HCT116 (cell line): ENCODE results near the gene CD82. TPM values are rescaled to one million over a fixed set of nuclear protein-coding genes. Genes with fewer than 3 reads are reported as not detected.

ENCODE experiments used
- ATAC-seq: fragments of 200-7000 bp; cut with Tn5 transposase; 2 replicates; pipeline ENCODE4 v1.9.1; 2020; ENCODE audit warnings: mild to moderate bottlenecking, moderate library complexity
- BruUV-seq: library from RNA; stranded (reverse); fragments of 400-500 nt; replicated peaks from 2 replicates; lab custom pipeline; 2021; lab: Mats Ljungman, UMichigan
- CTCF ChIA-PET: fragments of 300-600 bp; sonication (Branson Sonifier 250); formaldehyde crosslinking; loops from one replicate; lab custom pipeline; 2021; ENCODE audit warnings: antibody characterized with exemption; lab: Charles Lee
- POLR2A ChIA-PET: fragments of 300-600, 350-600 bp; sonication (Branson Sonifier 250); formaldehyde crosslinking; loops from one replicate; lab custom pipeline; 2021; ENCODE audit warnings: antibody characterized with exemption; lab: Charles Lee
- RAD21 ChIA-PET, 2 experiments: fragments of 300-600 bp; sonication (Branson Sonifier 250); formaldehyde crosslinking; loops; one replicate each; lab custom pipeline; 2023; ENCODE audit warnings: low total read pairs in 2 of 2; ENCODE audit not compliant: uncharacterized antibody in 2 of 2, unreplicated experiment in 2 of 2, low non-redundant PET in 1 of 2; lab: Charles Lee
- DNase-seq: peaks from one replicate; pipeline ENCODE4 v3.0.0-alpha.2; 2010; ENCODE audit warnings: low read depth, low spot score
- H2AFZ ChIP-seq: fragments of 200-600 bp; shearing (Covaris generic), sonication (generic); 2 replicates; pipeline ENCODE4 v1.6.1; 2017; ENCODE audit warnings: low read depth, mixed run types, mixed read lengths, antibody characterized with exemption, low read length; ENCODE audit not compliant: poor library complexity, severe bottlenecking
- H3K27ac ChIP-seq: 2 replicates; pipeline ENCODE4 v1.5.1; 2012; ENCODE audit warnings: low read depth, low read length
- H3K27me3 ChIP-seq: fragments of 200-600 bp; sonication (generic); 2 replicates; pipeline ENCODE4 v1.6.1; 2016; ENCODE audit warnings: mixed run types, low read length, mixed read lengths; ENCODE audit not compliant: insufficient read depth
- H3K36me3 ChIP-seq, 2 experiments: fragments of 200-500 bp in 1 of 2; fragments of 200-600 bp in 1 of 2; sonication (Bioruptor generic) in 1 of 2; sonication (generic) in 1 of 2; 2 replicates each; pipeline versions ENCODE4 v1.5.1 to v1.6.1; 2014 to 2016; ENCODE audit warnings: low read length in 2 of 2, inconsistent platforms in 1 of 2, mixed read lengths in 1 of 2, mixed run types in 1 of 2; ENCODE audit not compliant: insufficient read depth in 2 of 2, control insufficient read depth in 1 of 2
- H3K4me1 ChIP-seq, 2 experiments: fragments of 200-600 bp in 1 of 2; sonication (generic) in 1 of 2; 2 replicates each; pipeline versions ENCODE4 v1.5.1 to v1.6.1; 2012 to 2017; ENCODE audit warnings: low read length in 2 of 2, inconsistent platforms in 1 of 2, mild to moderate bottlenecking in 1 of 2, mixed read lengths in 1 of 2, mixed run types in 1 of 2, moderate library complexity in 1 of 2; ENCODE audit not compliant: insufficient read depth in 2 of 2, control insufficient read depth in 1 of 2
- H3K4me2 ChIP-seq: fragments of 200-600 bp; sonication (generic); 2 replicates; pipeline ENCODE4 v1.6.1; 2017; ENCODE audit warnings: mixed run types, low read length, mixed read lengths
- H3K4me3 ChIP-seq, 2 experiments: fragments of 200-600 bp in 1 of 2; sonication (generic) in 1 of 2; replicated peaks in 1 of 2; 2 replicates each; pipeline ENCODE4 v1.5.1; 2011 to 2016; ENCODE audit warnings: low read length in 2 of 2, control low read depth in 1 of 2, low read depth in 1 of 2, mild to moderate bottlenecking in 1 of 2, mixed read lengths in 1 of 2, mixed run types in 1 of 2
- H3K79me2 ChIP-seq: fragments of 200-600 bp; sonication (generic); 2 replicates; pipeline ENCODE4 v1.6.1; 2017; ENCODE audit warnings: mild to moderate bottlenecking, mixed run types, low read length, moderate library complexity, mixed read lengths; ENCODE audit not compliant: insufficient read depth
- H3K9ac ChIP-seq: fragments of 200-600 bp; sonication (generic); 2 replicates; pipeline ENCODE4 v1.6.1; 2016; ENCODE audit warnings: low read length, mixed read lengths
- H3K9me2 ChIP-seq: fragments of 200-600 bp; sonication (generic), shearing (Covaris generic); 2 replicates; pipeline ENCODE4 v1.6.1; 2017; ENCODE audit warnings: mixed run types, mild to moderate bottlenecking, moderate library complexity; ENCODE audit not compliant: insufficient read depth
- H3K9me3 ChIP-seq, 2 experiments: fragments of 200-500 bp in 1 of 2; fragments of 200-600 bp in 1 of 2; sonication (Bioruptor generic) in 1 of 2; sonication (generic) in 1 of 2; 2 replicates each; pipeline ENCODE4 v1.6.1; 2014 to 2017; ENCODE audit warnings: low read length in 2 of 2, mixed read lengths in 2 of 2, inconsistent platforms in 1 of 2, low read depth in 1 of 2, mild to moderate bottlenecking in 1 of 2, mixed run types in 1 of 2, moderate library complexity in 1 of 2; ENCODE audit not compliant: control insufficient read depth in 1 of 2, insufficient read depth in 1 of 2
- H4K20me1 ChIP-seq: fragments of 200-600 bp; sonication (generic), shearing (Covaris generic); 2 replicates; pipeline ENCODE4 v1.6.1; 2017; ENCODE audit warnings: mixed run types, mild to moderate bottlenecking, moderate library complexity; ENCODE audit not compliant: insufficient read depth
- CBX3 ChIP-seq: IDR thresholded peaks from 2 replicates; pipeline ENCODE4 v1.6.1; 2012; ENCODE audit warnings: low read depth
- CEBPB ChIP-seq: IDR thresholded peaks from 2 replicates; pipeline ENCODE4 v1.6.1; 2012; ENCODE audit warnings: low read depth
- EZH2 ChIP-seq: fragments of 200-600 bp; sonication (generic); IDR thresholded peaks from 2 replicates; pipeline ENCODE4 v1.6.1; 2017; ENCODE audit warnings: antibody characterized with exemption, mixed run types
- EZH2phosphoT487 ChIP-seq: fragments of 200-600 bp; IDR thresholded peaks from 2 replicates; pipeline ENCODE4 v1.6.1; 2018; ENCODE audit warnings: antibody characterized with exemption, borderline replicate concordance
- JUND ChIP-seq: IDR thresholded peaks from 2 replicates; pipeline ENCODE4 v1.6.1; 2012
- POLR2A ChIP-seq: IDR thresholded peaks from 2 replicates; pipeline ENCODE4 v1.7.0; 2011; ENCODE audit warnings: borderline replicate concordance; ENCODE audit not compliant: insufficient read depth, insufficient read length; ENCODE audit errors: extremely low read depth
- POLR2AphosphoS5 ChIP-seq: IDR thresholded peaks from 2 replicates; pipeline ENCODE4 v1.6.1; 2011; ENCODE audit warnings: mild to moderate bottlenecking, low read depth, low read length, moderate library complexity
- YY1 ChIP-seq: IDR thresholded peaks from 2 replicates; pipeline ENCODE4 v1.6.1; 2011; ENCODE audit warnings: low read length, low read depth, moderate library complexity, mild to moderate bottlenecking; ENCODE audit not compliant: insufficient replicate concordance; ENCODE audit errors: extremely low read depth
- ZFX ChIP-seq: fragments of 450-650 bp; IDR thresholded peaks from 2 replicates; pipeline ENCODE4 v1.6.1; 2017
- intact Hi-C: fragments of 100-400 bp; cut with micrococcal nuclease; formaldehyde crosslinking; loops from 2 replicates; pipeline ENCODE4 v1.10.0; 2022
- total RNA-seq: library from RNA; stranded (reverse); gene quantifications from one replicate; pipeline ENCODE4 v1.2.1, GENCODE V29; 2021; ENCODE audit not compliant: unreplicated experiment
- TF ChIP-seq, protein P1 (sequence below): IDR thresholded peaks from 2 replicates; pipeline ENCODE4 v1.6.1; 2012
- TF ChIP-seq, protein P2 (sequence below): IDR thresholded peaks from 2 replicates; pipeline ENCODE4 v1.6.1; 2012; ENCODE audit warnings: low read depth

CD82 gene
- total RNA-seq, 1 experiment from 2014 or later: 16.7 TPM

DNA sequence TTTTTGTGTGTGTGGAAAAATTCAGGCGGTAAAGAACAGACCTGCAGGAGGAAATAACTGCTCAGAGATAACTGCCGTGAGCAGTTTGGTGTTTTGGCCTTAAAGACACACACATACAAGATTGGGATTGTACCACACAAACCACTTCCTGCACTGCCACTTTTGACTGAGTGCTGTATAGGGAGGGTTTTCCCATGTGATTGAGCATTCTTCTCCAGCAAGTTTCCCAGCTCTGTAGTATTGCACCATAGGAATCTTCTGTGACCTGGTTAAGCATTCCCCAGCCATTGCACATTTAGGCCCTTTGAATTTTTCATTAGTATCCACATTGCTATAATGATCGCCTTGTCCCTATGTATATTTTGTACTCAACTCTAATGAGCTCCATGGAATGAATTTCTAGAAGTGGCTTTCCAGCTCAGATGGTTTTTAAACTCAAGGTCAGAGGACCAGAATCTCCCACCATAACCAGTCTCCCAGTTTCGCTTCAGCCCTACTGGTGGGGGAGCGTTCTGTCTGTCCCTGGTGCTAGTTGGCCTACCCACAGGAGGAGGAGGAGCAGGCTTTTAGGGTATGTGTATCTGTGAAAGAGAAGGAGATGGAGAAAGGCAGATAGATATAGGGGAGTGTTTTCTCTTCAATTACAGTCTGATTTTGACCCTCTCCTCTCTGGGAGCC is 9.3 kb downstream of the CD82 start:
- TF ChIP-seq CEBPB (no peak), CBX3 (no peak), EZH2phosphoT487 (no peak)
- TF ChIP-seq, protein P1, sequence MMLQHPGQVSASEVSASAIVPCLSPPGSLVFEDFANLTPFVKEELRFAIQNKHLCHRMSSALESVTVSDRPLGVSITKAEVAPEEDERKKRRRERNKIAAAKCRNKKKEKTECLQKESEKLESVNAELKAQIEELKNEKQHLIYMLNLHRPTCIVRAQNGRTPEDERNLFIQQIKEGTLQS: no peak
- TF ChIP-seq, protein P2, sequence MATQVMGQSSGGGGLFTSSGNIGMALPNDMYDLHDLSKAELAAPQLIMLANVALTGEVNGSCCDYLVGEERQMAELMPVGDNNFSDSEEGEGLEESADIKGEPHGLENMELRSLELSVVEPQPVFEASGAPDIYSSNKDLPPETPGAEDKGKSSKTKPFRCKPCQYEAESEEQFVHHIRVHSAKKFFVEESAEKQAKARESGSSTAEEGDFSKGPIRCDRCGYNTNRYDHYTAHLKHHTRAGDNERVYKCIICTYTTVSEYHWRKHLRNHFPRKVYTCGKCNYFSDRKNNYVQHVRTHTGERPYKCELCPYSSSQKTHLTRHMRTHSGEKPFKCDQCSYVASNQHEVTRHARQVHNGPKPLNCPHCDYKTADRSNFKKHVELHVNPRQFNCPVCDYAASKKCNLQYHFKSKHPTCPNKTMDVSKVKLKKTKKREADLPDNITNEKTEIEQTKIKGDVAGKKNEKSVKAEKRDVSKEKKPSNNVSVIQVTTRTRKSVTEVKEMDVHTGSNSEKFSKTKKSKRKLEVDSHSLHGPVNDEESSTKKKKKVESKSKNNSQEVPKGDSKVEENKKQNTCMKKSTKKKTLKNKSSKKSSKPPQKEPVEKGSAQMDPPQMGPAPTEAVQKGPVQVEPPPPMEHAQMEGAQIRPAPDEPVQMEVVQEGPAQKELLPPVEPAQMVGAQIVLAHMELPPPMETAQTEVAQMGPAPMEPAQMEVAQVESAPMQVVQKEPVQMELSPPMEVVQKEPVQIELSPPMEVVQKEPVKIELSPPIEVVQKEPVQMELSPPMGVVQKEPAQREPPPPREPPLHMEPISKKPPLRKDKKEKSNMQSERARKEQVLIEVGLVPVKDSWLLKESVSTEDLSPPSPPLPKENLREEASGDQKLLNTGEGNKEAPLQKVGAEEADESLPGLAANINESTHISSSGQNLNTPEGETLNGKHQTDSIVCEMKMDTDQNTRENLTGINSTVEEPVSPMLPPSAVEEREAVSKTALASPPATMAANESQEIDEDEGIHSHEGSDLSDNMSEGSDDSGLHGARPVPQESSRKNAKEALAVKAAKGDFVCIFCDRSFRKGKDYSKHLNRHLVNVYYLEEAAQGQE: no peak
- DNase-seq (no peak), ATAC-seq (no peak)
- peaks cover 0 to 11% of the 10 kb centered on the region in 2 experiments; a peak in 1 of 4 replicates for H3K4me1 ChIP-seq
- H3K27me3 ChIP-seq: no peaks in the 10 kb centered on the region
- no peak overlapping the region for H3K27ac ChIP-seq
- ChIA-PET POLR2A (no interaction called here), RAD21 (no interaction called here), CTCF (no interaction called here)
- H4K20me1 ChIP-seq: no peaks in the 10 kb centered on the region
- no peaks in the 10 kb centered on the region for H3K9me2 ChIP-seq
- intact Hi-C loops: no loop called here
- no peaks in the 10 kb centered on the region for H3K36me3 ChIP-seq
- H3K9ac ChIP-seq: no peak overlapping the region
- H3K4me2 ChIP-seq: no peak overlapping the region
- H3K9me3 ChIP-seq: no peaks in the 10 kb centered on the region
- no peaks in the 10 kb centered on the region for H3K79me2 ChIP-seq
- no peak overlapping the region for H3K4me3 ChIP-seq
- H2AFZ ChIP-seq: no peak overlapping the region
- BruUV-seq: no TSS peak

DNA sequence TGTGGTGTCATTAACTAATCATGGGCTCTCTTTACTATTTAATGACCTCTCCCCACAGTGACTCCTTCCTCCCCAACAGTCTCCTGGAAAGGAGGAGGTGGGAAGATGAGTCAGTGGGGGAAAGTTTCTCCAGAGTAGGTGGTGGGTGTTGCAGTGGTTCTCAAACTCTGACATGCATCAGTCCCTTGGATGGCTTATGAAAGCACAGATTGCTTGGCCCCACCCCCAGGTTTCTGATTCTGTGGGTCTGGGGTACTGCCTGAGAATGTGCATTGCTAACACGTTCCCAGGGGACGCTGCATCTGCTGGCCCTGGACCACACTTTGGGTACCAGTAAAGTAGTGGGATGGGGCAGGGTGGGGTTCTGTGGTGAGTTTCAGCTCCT is 9.8 kb downstream of the CD82 start:
- Histone ChIP-seq H3K4me3 (no peak overlapping the region), H3K9me2 (no peaks in the 10 kb centered on the region), H3K36me3 (no peaks in the 10 kb centered on the region), H3K79me2 (no peaks in the 10 kb centered on the region), H3K4me1 (peaks cover 0 to 11% of the 10 kb centered on the region in 2 experiments; a peak in 1 of 4 replicates), H3K9ac (no peak overlapping the region), H2AFZ (no peak overlapping the region), H4K20me1 (no peaks in the 10 kb centered on the region), H3K4me2 (no peak overlapping the region), H3K27ac (no peak overlapping the region), H3K27me3 (no peaks in the 10 kb centered on the region), H3K9me3 (no peaks in the 10 kb centered on the region)
- CTCF ChIA-PET: no interaction called here
- RAD21 ChIA-PET: no interaction called here
- no TSS peak for BruUV-seq
- intact Hi-C loops: no loop called here
- POLR2A ChIA-PET: no interaction called here
- TF ChIP-seq JUND (no peak), CBX3 (no peak), POLR2AphosphoS5 (no peak), CEBPB (no peak), ZFX (no peak), POLR2A (no peak), EZH2 (no peak), YY1 (no peak)
- TF ChIP-seq, protein P1: no peak
- TF ChIP-seq, protein P2: no peak
- no peak for ATAC-seq
- no peak for DNase-seq
